ENCODE measurements around the gene MXD1.

GRCh38 chr2:69907216-69907615 lies 7.7 kb upstream of the MXD1 start:
- TF ChIP-seq POLR2A (IDR thresholded peaks at IDR 0.05) = no peak
- no peak for TF ChIP-seq CTCF (IDR thresholded peaks at IDR 0.05)

Data from upper lobe of left lung (tissue), 4 donors.